HEK293 (cell line): Measurements from ENCODE around the gene WWOX.

Experiments
- CTCF ChIA-PET: fragments of 350-600 bp; formaldehyde crosslinking; extraction: SDS; loops from one replicate; lab custom pipeline; 2021; ENCODE audit warnings: antibody characterized with exemption; lab: Yijun Ruan, JAX
- POLR2A ChIA-PET: fragments of 300-600 bp; formaldehyde crosslinking; extraction: SDS; loops from one replicate; lab custom pipeline; 2020; ENCODE audit warnings: antibody characterized with exemption, inconsistent platforms; lab: Yijun Ruan, JAX
- H3K27ac ChIP-seq: fragments of 200-500 bp; sonication (Bioruptor generic); 2 replicates; pipeline ENCODE4 v1.5.1; 2014; ENCODE audit warnings: low read depth, low read length, control low read depth, inconsistent platforms; ENCODE audit errors: extremely low read depth
- H3K36me3 ChIP-seq, 2 experiments: fragments of 200-500 bp in 1 of 2; sonication (Bioruptor generic) in 1 of 2; 1 replicate in 1 of 2; 2 replicates in 1 of 2; pipeline ENCODE4 v1.5.1; 2014 to 2017; ENCODE audit warnings: inconsistent platforms in 2 of 2, low read length in 2 of 2; ENCODE audit not compliant: control insufficient read depth in 2 of 2, insufficient read depth in 1 of 2
- H3K4me1 ChIP-seq: fragments of 200-500 bp; sonication (Bioruptor generic); 2 replicates; pipeline ENCODE4 v1.5.1; 2014; ENCODE audit warnings: mild to moderate bottlenecking, low read length, inconsistent platforms; ENCODE audit not compliant: control insufficient read depth, insufficient read depth
- H3K4me3 ChIP-seq: 2 replicates; pipeline ENCODE4 v1.5.1; 2011; ENCODE audit warnings: low read depth, mild to moderate bottlenecking, control low read depth, low read length, moderate library complexity
- H3K9me3 ChIP-seq: fragments of 200-500 bp; sonication (Bioruptor generic); 2 replicates; pipeline ENCODE4 v1.5.1; 2014; ENCODE audit warnings: low read depth, low read length, inconsistent platforms; ENCODE audit not compliant: control insufficient read depth, insufficient read depth
- ATF2 ChIP-seq: fragments of 450-650 bp; formaldehyde crosslinking; IDR thresholded peaks from 2 replicates; pipeline ENCODE4 v1.5.1; 2016; ENCODE audit warnings: missing biosample characterization, missing genetic modification characterization, low read depth
- BCL11B ChIP-seq: fragments of 450-650 bp; formaldehyde crosslinking; IDR thresholded peaks from 2 replicates; pipeline ENCODE4 v1.5.1; 2016; ENCODE audit warnings: low read depth, missing biosample characterization, missing genetic modification characterization
- FEZF1 ChIP-seq: fragments of 450-650 bp; formaldehyde crosslinking; IDR thresholded peaks from 2 replicates; pipeline ENCODE4 v1.5.1; 2016; ENCODE audit warnings: missing biosample characterization, missing genetic modification characterization
- GFI1B ChIP-seq: fragments of 450-650 bp; formaldehyde crosslinking; IDR thresholded peaks from 2 replicates; pipeline ENCODE4 v1.5.1; 2016; ENCODE audit warnings: missing biosample characterization, missing genetic modification characterization
- KLF16 ChIP-seq: fragments of 450-650 bp; formaldehyde crosslinking; IDR thresholded peaks from 2 replicates; pipeline ENCODE4 v1.5.1; 2017; ENCODE audit warnings: missing biosample characterization, missing genetic modification characterization
- MEIS1 ChIP-seq: sonication (generic); formaldehyde crosslinking; IDR thresholded peaks from 2 replicates; pipeline ENCODE4 v1.8.1; 2022; ENCODE audit warnings: missing genetic modification reagents, mild to moderate bottlenecking, borderline replicate concordance
- MYNN ChIP-seq: fragments of 450-650 bp; formaldehyde crosslinking; IDR thresholded peaks from 2 replicates; pipeline ENCODE4 v1.5.1; 2016; ENCODE audit warnings: missing biosample characterization, missing genetic modification characterization, borderline replicate concordance
- PRDM6 ChIP-seq: fragments of 450-650 bp; formaldehyde crosslinking; IDR thresholded peaks from 2 replicates; pipeline ENCODE4 v1.5.1; 2017; ENCODE audit warnings: missing biosample characterization, missing genetic modification characterization
- SCRT1 ChIP-seq: fragments of 450-650 bp; formaldehyde crosslinking; IDR thresholded peaks from 2 replicates; pipeline ENCODE4 v1.5.1; 2016; ENCODE audit warnings: missing biosample characterization, missing genetic modification characterization, borderline replicate concordance
- ZNF221 ChIP-seq: fragments of 450-650 bp; formaldehyde crosslinking; IDR thresholded peaks from 2 replicates; pipeline ENCODE4 v1.5.1; 2017; ENCODE audit warnings: missing biosample characterization, missing genetic modification characterization, borderline replicate concordance
- ZNF341 ChIP-seq: fragments of 450-650 bp; formaldehyde crosslinking; IDR thresholded peaks from 2 replicates; pipeline ENCODE4; 2016; ENCODE audit warnings: low read depth, missing biosample characterization, missing genetic modification characterization
- ZNF350 ChIP-seq: fragments of 450-650 bp; formaldehyde crosslinking; IDR thresholded peaks from 2 replicates; pipeline ENCODE4 v1.5.0; 2017; ENCODE audit warnings: missing biosample characterization, mild to moderate bottlenecking, missing genetic modification characterization
- ZNF362 ChIP-seq: fragments of 450-650 bp; formaldehyde crosslinking; IDR thresholded peaks from 2 replicates; pipeline ENCODE4 v1.5.1; 2016; ENCODE audit warnings: missing biosample characterization, missing genetic modification characterization
- ZNF433 ChIP-seq: fragments of 450-650 bp; formaldehyde crosslinking; IDR thresholded peaks from 2 replicates; pipeline ENCODE4 v1.5.1; 2016; ENCODE audit warnings: missing biosample characterization, missing genetic modification characterization, low read depth
- ZNF792 ChIP-seq: fragments of 450-650 bp; formaldehyde crosslinking; IDR thresholded peaks from 2 replicates; pipeline ENCODE4 v1.5.1; 2016; ENCODE audit warnings: missing biosample characterization, missing genetic modification characterization
- ZNF843 ChIP-seq: fragments of 450-650 bp; formaldehyde crosslinking; IDR thresholded peaks from 2 replicates; pipeline ENCODE4 v1.5.1; 2016; ENCODE audit warnings: missing biosample characterization, missing genetic modification characterization
- ZSCAN30 ChIP-seq: fragments of 450-650 bp; IDR thresholded peaks from 2 replicates; pipeline ENCODE4 v1.5.1; 2018; ENCODE audit warnings: missing biosample characterization, mild to moderate bottlenecking, missing genetic modification characterization, moderate library complexity
- ZSCAN5A ChIP-seq: fragments of 450-650 bp; formaldehyde crosslinking; IDR thresholded peaks from 2 replicates; pipeline ENCODE4 v1.5.1; 2016; ENCODE audit warnings: missing biosample characterization, missing genetic modification characterization

The WWOX gene

DNA sequence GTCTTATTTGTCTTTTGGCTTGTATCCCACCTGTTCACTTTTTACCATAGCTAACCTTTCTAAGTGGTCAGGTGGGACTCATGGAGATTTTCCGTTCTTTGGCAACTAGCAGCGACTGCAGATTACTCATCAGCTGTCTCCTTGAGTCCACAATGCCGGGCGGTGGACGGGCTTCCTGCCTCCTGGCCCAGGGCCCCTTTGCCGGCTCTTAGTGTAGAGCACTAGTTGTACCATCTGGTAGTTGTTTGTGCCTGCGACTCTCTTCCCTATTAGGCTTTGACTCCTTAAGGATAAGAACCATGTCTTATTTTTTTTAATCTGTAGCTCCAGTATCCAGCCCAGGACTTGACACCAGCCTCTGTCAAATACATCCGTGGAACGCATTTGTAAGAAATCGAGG lies 399.9 kb downstream of the WWOX start:
- ChIA-PET POLR2A (no interaction called here), CTCF (interaction anchor here (0.6 kb wide), 1 partner anchor 47 kb away, joined by 3 read pairs; no protein-coding TSS in a partner anchor)
- H3K4me1 ChIP-seq: no peaks in the 10 kb centered on the region
- H3K9me3 ChIP-seq: no peaks in the 10 kb centered on the region
- no peak overlapping the region for H3K4me3 ChIP-seq
- TF ChIP-seq ATF2 (no peak), BCL11B (tag by site-specific recombination) (no peak), SCRT1 (tag by site-specific recombination) (no peak), MEIS1 (CRISPR knock-in tag) (no peak)
- no peak overlapping the region for H3K27ac ChIP-seq
- no peaks in the 10 kb centered on the region for H3K36me3 ChIP-seq

GRCh38 chr16:78500659-78501270 lies 401.3 kb downstream of the WWOX start:
- ChIA-PET POLR2A (no interaction called here), CTCF (interaction anchor here (0.6 to 1.0 kb wide), 3 partner anchors 41 to 1311 kb away, joined by 3 read pairs; no protein-coding TSS in a partner anchor)
- Histone ChIP-seq H3K27ac (no peak overlapping the region), H3K4me1 (no peaks in the 10 kb centered on the region), H3K4me3 (no peak overlapping the region), H3K36me3 (no peaks in the 10 kb centered on the region), H3K9me3 (no peaks in the 10 kb centered on the region)
- TF ChIP-seq ZNF433 (no peak), ZSCAN5A (no peak)

GRCh38 chr16:78501744-78502143 lies 402.3 kb downstream of the WWOX start:
- POLR2A ChIA-PET: no interaction called here
- Histone ChIP-seq H3K4me1 (no peaks in the 10 kb centered on the region), H3K36me3 (no peaks in the 10 kb centered on the region), H3K9me3 (no peaks in the 10 kb centered on the region), H3K4me3 (no peak overlapping the region), H3K27ac (no peak overlapping the region)
- no peak for TF ChIP-seq PRDM6 (tag by site-specific recombination)
- no peak for TF ChIP-seq ZNF843 (tag by site-specific recombination)
- TF ChIP-seq FEZF1: no peak
- no peak for TF ChIP-seq ZNF341
- TF ChIP-seq ZNF362 (tag by site-specific recombination): no peak
- no peak for TF ChIP-seq ZNF221 (tag by site-specific recombination)
- TF ChIP-seq ZNF350 (tag by site-specific recombination): no peak
- TF ChIP-seq ZSCAN30 (tag by site-specific recombination): no peak
- no peak for TF ChIP-seq ZNF792 (tag by site-specific recombination)
- TF ChIP-seq KLF16: no peak
- no peak for TF ChIP-seq GFI1B
- TF ChIP-seq MYNN (tag by site-specific recombination): no peak
- CTCF ChIA-PET: interaction anchor here (0.6 to 0.7 kb wide), 3 partner anchors 17 to 1310 kb away, joined by 3 read pairs; no protein-coding TSS in a partner anchor
